ELR (cell line): ENCODE results near the gene MUC6.

Experiments
- DNase-seq: peaks from one replicate; pipeline ENCODE4 v3.0.0-alpha.2; 2015; ENCODE audit warnings: low read depth

The MUC6 gene

DNA sequence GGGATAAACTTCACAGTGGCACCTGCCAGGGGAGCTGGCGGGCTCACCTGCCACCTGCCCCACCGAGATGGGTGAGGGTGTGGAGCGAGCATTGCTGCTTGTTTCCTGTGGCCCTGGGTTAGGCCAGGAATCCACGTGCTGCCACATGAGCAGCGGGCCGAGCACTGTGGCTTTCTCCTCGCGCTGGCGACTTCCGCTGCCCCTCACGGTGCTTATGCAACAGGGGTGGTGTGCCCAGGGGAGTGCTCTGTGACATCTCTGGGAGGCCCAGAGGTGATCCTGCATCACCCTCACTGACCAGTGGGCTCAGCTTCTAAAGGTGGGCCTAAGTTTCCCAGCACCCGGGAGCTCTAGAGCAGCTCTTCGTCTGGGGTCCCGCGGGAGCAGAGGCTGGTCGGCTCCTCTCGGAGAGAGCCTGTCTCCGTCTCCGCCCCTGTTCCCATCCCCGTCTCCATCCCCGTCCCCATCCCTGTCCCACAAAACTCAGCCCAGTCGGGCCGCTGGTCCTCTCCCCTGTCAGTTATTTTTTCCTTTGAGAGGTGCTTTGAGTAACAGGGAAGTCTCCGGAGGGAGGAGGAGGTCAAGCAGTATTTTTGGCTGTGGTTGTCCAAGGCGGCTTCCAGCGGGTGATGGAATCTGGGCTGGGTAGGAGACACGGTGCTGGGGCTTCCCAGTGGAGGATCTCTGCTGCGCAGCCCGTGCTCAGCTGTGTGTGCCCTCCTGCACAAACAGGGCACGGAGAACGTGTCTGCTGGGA is 68.3 kb downstream of the MUC6 start:
- DNase-seq, result no peak

DNA sequence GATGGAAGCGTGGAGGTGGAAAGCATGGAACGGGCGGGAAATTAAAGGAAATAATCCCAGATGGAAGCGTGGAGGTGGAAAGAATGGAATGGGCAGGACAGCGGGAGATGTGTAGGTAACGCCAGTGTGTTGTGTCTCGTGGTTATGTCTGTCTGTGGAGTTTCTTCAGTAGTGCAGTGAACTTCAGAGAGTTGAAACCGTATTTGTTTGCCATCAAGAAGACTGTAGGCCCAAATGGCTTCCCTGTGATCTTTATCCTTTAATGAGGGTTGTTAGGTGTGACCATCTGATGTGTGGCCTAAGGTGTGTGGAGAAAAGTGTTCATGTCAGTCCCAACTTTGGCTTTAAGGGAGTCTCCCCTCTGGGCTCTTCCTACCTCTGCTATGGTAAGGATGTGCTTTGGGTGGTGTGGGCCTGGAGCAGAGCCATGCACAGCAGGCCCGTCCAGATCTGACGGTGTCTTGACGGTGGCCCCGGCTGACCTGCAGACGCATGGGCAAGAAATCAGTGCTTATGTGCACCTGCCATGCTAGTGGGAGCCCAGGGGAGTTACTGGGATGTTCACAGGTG is 71.2 kb downstream of the MUC6 start:
- no peak for DNase-seq

DNA sequence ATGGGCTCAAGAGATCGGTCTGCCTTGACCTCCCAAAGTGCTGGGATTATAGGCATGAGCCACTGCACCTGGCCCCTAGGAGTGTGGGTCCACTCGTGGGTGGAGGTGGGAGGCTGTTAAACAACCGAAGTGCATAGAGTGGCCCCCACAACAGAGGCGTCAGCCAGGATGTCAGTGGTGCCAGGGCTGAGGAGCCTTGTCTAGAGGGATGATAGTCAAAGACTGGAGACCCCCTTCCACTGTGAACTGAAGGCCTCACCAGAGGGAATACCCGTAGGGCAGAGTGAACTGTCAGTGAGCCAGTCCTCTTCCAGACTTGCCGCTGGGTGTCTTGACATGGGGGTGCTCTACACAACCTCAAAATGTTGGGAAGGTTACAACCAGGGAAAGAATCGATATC is 72.7 kb downstream of the MUC6 start:
- no peak for DNase-seq
